GM18909 (cell line): ENCODE results near the gene CARD10.

ENCODE experiments used
- ATAC-seq: cut with Tn5 transposase; IDR thresholded peaks from one replicate; pipeline ENCODE4 v1.9.1; 2021; ENCODE audit warnings: mild to moderate bottlenecking; ENCODE audit not compliant: unreplicated experiment, poor library complexity

Gene CARD10

GRCh38 chr22:37443086-37443485 lies 76.1 kb downstream of the CARD10 start:
- ATAC-seq, result no peak

GRCh38 chr22:37442537-37442936 lies 76.7 kb downstream of the CARD10 start:
- ATAC-seq, result no peak

- ATAC-seq, result no peak
These were observed 77.1 kb downstream of the CARD10 start for GRCh38 chr22:37442135-37442534.

GRCh38 chr22:37440875-37441274 lies 78.3 kb downstream of the CARD10 start:
- ATAC-seq, result no peak
